Vein endothelial cell (primary cell): ENCODE results near the gene RNASE1. TPM values are rescaled to one million over a fixed set of nuclear protein-coding genes. Genes with fewer than 3 reads are reported as not detected.

ENCODE experiments used
- total RNA-seq: library from RNA; depleted of rRNA; stranded (reverse); fragments of >200 nt; gene quantifications from 2 replicates; pipeline ENCODE4 v1.2.3, GENCODE V29; 2012

Gene RNASE1
- 34.0 and 52.4 TPM in 2 replicates for total RNA-seq

GRCh38 chr14:20802341-20803084, at the start of gene RNASE1:
RNASE1 (minus strand) TSS chr14:20802844; CDS start chr14:20802068, 776 bp downstream.

Other genes with a start within 250 kb of the RNASE1 start
- not detected in 2 replicates for gene RNASE9, start 241.8 kb downstream of the RNASE1 start, total RNA-seq
- not detected in 2 replicates for gene RNASE11, start 214.8 kb downstream of the RNASE1 start, total RNA-seq
- not detected in 2 replicates for gene RNASE12, start 211.5 kb downstream of the RNASE1 start, total RNA-seq
- not detected in 2 replicates for gene OR6S1, start 161.2 kb downstream of the RNASE1 start, total RNA-seq
- 6.4 and 20.9 TPM in 2 replicates for gene RNASE4, start 118.3 kb downstream of the RNASE1 start, total RNA-seq
- 3.8 and 7.8 TPM in 2 replicates for gene ANG, start 114.1 kb downstream of the RNASE1 start, total RNA-seq
- gene EDDM3A, start 57.0 kb downstream of the RNASE1 start, total RNA-seq, result not detected in 2 replicates
- not detected in 2 replicates for gene EDDM3B, start 34.4 kb downstream of the RNASE1 start, total RNA-seq
- gene RNASE6, start 21.6 kb downstream of the RNASE1 start, total RNA-seq, result 0.38 and 0.65 TPM in 2 replicates
- not detected in 2 replicates for gene RNASE3, start 88.5 kb upstream of the RNASE1 start, total RNA-seq
- gene RNASE2, start 152.6 kb upstream of the RNASE1 start, total RNA-seq, result not detected in 2 replicates
- 38.2 and 48.1 TPM in 2 replicates for gene METTL17, start 187.1 kb upstream of the RNASE1 start, total RNA-seq
- not detected in 2 replicates for gene SLC39A2, start 196.4 kb upstream of the RNASE1 start, total RNA-seq
- gene NDRG2, start 222.2 kb upstream of the RNASE1 start, total RNA-seq, result 0.29 TPM in 1 of 2 replicates, not detected in the other
- gene TPPP2, start 227.4 kb upstream of the RNASE1 start, total RNA-seq, result not detected in 2 replicates
- not detected in 2 replicates for gene RNASE13, start 232.0 kb upstream of the RNASE1 start, total RNA-seq
- not detected in 2 replicates for gene RNASE7, start 239.5 kb upstream of the RNASE1 start, total RNA-seq